Adipocyte (in vitro differentiated cells): ENCODE data around the gene CNDP1.

Experiments used
- DNase-seq: peaks from one replicate; pipeline ENCODE4 v3.0.0-alpha.2; 2015; ENCODE audit warnings: low read depth
- H3K27me3 ChIP-seq: replicated peaks from 2 replicates; pipeline ENCODE4 v1.7.0; 2013; ENCODE audit warnings: mild to moderate bottlenecking, low read length, moderate library complexity; ENCODE audit not compliant: control insufficient read depth, insufficient read depth
- H3K36me3 ChIP-seq: 2 replicates; pipeline ENCODE4 v1.7.0; 2013; ENCODE audit warnings: low read length, mild to moderate bottlenecking, moderate library complexity; ENCODE audit not compliant: control insufficient read depth, insufficient read depth, severe bottlenecking
- H3K4me1 ChIP-seq: 2 replicates; pipeline ENCODE4 v1.7.0; 2013; ENCODE audit warnings: mild to moderate bottlenecking, low read length, moderate library complexity; ENCODE audit not compliant: control insufficient read depth, insufficient read depth
- H3K4me3 ChIP-seq: 2 replicates; pipeline ENCODE4 v1.7.0; 2013; ENCODE audit warnings: mild to moderate bottlenecking, low read length, moderate library complexity
- H3K9ac ChIP-seq: 2 replicates; pipeline ENCODE4 v1.7.0; 2013; ENCODE audit warnings: mild to moderate bottlenecking, low read length, moderate library complexity
- H3K9me3 ChIP-seq: 2 replicates; pipeline ENCODE4 v1.7.0; 2013; ENCODE audit warnings: mild to moderate bottlenecking, low read length, moderate library complexity; ENCODE audit not compliant: control insufficient read depth

CNDP1 gene, protein sequence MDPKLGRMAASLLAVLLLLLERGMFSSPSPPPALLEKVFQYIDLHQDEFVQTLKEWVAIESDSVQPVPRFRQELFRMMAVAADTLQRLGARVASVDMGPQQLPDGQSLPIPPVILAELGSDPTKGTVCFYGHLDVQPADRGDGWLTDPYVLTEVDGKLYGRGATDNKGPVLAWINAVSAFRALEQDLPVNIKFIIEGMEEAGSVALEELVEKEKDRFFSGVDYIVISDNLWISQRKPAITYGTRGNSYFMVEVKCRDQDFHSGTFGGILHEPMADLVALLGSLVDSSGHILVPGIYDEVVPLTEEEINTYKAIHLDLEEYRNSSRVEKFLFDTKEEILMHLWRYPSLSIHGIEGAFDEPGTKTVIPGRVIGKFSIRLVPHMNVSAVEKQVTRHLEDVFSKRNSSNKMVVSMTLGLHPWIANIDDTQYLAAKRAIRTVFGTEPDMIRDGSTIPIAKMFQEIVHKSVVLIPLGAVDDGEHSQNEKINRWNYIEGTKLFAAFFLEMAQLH

DNA sequence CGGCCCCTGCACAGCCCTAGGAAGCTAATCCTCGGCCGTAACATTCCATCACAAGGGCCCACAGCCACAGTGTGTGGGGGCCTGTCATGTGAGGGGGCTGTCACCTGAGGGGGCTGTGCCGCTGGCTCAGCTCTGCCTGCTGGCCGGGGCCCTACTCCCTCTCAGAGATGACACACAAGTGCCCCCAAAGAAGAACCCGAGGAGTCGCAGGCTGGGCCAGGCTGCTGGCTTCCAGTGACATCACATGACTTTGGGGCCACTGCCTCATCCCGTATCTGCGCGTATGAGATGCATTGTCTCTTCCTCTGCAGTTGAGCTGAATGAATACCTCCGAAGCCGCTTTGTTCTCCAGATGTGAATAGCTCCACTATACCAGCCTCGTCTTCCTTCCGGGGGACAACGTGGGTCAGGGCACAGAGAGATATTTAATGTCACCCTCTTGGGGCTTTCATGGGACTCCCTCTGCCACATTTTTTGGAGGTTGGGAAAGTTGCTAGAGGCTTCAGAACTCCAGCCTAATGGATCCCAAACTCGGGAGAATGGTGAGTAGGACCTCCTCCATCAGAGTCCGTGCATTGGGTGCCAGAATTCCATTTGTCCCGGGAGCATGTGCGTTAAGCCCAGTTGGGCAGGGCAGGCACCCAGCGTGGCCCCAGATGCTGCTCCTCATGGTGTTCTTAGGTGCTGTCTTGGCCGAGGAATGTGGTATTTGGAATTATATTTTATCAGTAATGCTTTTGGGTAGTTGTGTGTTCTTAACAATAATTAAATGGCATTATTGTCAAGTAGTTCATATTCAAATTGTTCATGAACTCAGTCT, at the start of gene CNDP1:
Gene CNDP1 (plus strand): TSS at position 351 of the 820 bp plus-strand sequence. CDS start 168 bp downstream, at position 519.
- Histone ChIP-seq H3K4me3 (no peak within 1 kb of the TSS), H3K9ac (no peak within 1 kb of the TSS), H3K4me1 (no peaks in the 10 kb centered on the region), H3K36me3 (no peaks in the 10 kb centered on the region), H3K9me3 (peaks cover 3% of the 10 kb centered on the region), H3K27me3 (peaks cover 25% of the 10 kb centered on the region)
- no peak for DNase-seq

DNA sequence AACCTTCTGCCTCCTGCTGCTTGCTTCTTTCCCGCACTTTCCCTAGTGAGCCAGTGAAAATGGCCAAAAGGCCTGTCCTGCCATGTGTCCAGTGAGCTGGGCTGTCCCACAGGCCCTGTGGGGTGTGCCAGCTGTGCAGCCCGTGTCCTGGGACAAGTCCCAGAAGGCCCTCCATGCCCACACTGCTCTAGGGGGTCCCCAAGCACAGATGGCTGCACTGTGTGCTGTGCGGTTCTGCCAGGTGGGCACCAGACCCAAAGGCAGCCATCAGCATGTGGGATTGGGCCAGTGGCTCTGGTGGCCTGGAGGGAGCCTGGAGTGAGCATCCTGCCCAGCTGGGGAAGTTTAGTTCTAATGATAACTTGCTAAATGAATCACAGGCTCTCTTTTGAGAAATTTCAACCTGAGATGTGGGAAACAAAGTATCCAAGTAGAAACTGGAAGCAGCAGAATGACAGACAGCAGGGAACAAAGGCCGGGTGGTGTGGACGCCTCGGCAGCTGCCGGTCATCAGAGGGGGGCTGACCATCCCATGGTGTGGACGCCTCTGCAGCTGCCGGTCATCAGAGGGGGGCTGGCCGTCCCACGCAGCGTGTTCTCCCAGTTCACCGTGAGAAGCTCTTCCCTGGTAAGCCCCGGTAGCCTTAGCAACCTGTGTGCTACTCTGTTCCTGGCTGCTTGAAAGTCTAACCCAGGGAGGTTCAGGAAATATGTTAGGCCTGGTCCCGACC, 48.0 kb upstream of the CNDP1 start:
- Histone ChIP-seq H3K4me3 (no peak overlapping the region), H3K27me3 (peaks cover 8% of the 10 kb centered on the region), H3K9me3 (no peaks in the 10 kb centered on the region), H3K9ac (no peak overlapping the region), H3K4me1 (no peaks in the 10 kb centered on the region), H3K36me3 (no peaks in the 10 kb centered on the region)
- no peak for DNase-seq

DNA sequence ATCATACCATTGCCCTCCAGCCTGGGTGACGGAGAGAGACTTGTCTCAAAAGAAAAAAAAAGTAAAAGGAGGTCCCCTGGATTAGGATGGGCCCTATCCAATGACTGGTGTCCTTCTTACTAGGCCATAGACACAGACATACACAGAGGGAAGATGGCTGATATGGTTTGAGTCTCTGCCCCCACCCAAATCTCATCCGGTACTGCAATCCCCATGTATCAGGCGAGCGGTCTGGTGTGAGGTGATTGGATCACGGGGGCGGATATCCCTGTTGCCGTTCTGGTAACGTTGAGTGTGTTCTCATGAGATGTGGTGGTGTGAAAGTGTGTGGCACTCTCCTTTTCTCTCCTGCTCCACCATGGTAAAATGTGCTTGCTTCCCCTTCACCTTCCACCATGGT, 45.9 kb upstream of the CNDP1 start:
- Histone ChIP-seq H3K9me3 (peaks cover 5% of the 10 kb centered on the region), H3K9ac (no peak overlapping the region), H3K4me1 (no peaks in the 10 kb centered on the region), H3K4me3 (no peak overlapping the region), H3K27me3 (peaks cover 17% of the 10 kb centered on the region), H3K36me3 (no peaks in the 10 kb centered on the region)
- no peak for DNase-seq

DNA sequence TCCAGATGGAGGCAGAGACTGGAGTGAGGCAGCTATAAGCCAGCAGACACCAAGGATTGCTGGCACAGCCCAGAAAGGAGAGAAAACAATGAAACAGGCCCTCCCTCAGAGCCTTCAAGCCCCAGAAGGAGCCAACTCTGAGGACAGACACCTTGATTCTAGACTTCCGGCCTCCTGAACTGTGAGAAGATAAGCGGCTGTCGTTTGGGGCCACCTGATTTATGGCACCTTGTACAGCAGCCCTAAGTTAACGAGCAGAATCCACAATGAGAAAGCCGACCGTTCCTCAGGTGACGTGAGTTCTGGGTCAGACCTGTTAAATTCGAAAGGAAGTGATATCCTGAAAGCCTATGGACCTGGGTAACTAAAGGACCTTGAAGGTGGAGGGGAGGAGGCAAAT, 45.4 kb upstream of the CNDP1 start:
- H3K27me3 ChIP-seq, result peaks cover 17% of the 10 kb centered on the region
- peaks cover 5% of the 10 kb centered on the region for H3K9me3 ChIP-seq
- H3K36me3 ChIP-seq, result no peaks in the 10 kb centered on the region
- no peak overlapping the region for H3K4me3 ChIP-seq
- no peaks in the 10 kb centered on the region for H3K4me1 ChIP-seq
- no peak overlapping the region for H3K9ac ChIP-seq
- DNase-seq, result no peak

DNA sequence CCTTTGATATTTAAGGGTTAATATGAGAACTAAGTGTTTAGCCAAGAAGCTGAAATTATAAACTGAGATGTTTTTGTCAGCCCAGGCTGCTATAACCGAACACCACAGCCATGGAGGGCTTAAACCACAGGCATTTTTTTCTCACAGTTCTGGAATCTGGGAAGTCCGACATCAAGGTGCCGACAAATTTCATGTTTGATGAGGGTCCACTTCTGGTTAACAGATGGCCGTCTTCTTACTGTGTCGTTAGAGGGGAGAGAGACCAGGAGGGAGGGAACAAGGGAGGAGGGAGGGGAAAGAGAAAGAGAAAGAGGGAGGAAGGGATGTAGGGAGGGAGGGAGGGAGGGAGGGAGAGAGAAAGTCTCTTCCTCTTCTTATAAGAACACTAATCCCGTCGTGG, 44.6 kb upstream of the CNDP1 start:
- peaks cover 5% of the 10 kb centered on the region for H3K9me3 ChIP-seq
- peak; percentile 25 for DNase-seq
- no peak overlapping the region for H3K4me3 ChIP-seq
- H3K9ac ChIP-seq, result no peak overlapping the region
- H3K27me3 ChIP-seq, result peaks cover 17% of the 10 kb centered on the region
- no peaks in the 10 kb centered on the region for H3K36me3 ChIP-seq
- no peaks in the 10 kb centered on the region for H3K4me1 ChIP-seq

DNA sequence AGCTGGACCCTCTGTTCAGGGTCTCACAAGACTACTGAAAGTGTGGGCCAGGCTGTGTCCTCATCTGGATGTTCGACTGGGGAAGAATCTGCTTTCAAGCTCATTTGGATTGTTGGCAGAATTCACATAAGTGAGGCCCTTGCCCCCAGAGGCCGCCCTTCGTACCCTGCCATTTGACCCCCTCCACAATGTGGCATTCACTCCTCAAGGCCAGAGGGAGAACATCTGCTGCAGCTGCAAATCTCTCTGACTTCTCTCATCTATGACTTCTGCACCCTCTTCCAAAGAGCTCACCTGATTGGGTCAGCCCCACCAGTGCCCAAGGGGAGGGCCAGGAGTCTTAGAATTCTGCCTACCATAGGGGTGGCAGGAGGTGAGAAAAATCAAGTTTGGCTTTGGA, 42.0 kb upstream of the CNDP1 start:
- peaks cover 6% of the 10 kb centered on the region for H3K4me1 ChIP-seq
- no peak overlapping the region for H3K9ac ChIP-seq
- H3K9me3 ChIP-seq, result peaks cover 5% of the 10 kb centered on the region
- H3K4me3 ChIP-seq, result no peak overlapping the region
- peaks cover 13% of the 10 kb centered on the region for H3K27me3 ChIP-seq
- no peaks in the 10 kb centered on the region for H3K36me3 ChIP-seq
- no peak for DNase-seq

DNA sequence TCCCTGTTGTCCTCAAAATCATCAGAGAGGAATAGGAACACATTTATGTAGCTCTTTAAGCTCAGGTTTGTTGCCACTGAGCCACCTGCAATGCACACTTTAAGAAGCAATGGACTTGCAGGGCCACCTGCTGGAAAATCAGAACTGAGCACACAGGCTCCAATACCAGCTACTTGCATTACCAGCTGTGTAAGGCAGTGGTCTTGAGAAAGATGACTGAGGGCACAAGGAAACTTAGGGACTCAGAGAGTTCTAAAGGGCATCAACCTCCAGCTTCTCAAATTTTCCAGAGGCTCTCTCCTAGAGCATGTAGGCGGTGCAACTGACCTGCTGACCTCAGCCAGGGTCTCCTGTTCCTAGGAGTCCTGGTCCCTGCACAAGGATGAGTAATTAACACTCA, 40.6 kb upstream of the CNDP1 start:
- H3K9ac ChIP-seq, result no peak overlapping the region
- H3K27me3 ChIP-seq, result peaks cover 10% of the 10 kb centered on the region
- no peak overlapping the region for H3K4me3 ChIP-seq
- peak; percentile 47 for DNase-seq
- peaks cover 20% of the 10 kb centered on the region for H3K4me1 ChIP-seq
- H3K9me3 ChIP-seq, result peaks cover 5% of the 10 kb centered on the region
- H3K36me3 ChIP-seq, result no peaks in the 10 kb centered on the region

DNA sequence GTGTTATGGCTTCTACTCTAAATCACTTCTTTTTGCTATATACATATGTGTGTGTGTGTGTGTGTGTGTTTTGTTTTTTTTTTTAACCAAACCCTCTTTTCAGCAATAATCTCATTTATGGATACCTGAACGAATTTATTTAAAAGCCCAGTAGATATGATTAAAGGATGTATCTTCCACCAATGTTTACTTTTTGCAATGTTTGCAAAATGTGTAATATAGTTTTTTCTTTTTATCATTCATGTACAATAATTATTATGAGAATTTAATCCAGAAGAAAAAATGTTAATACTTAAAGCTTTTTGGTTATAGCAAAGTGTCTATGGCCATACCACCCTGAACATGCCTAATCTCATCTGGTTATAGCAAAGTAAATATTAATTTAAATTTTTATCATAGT, 39.8 kb upstream of the CNDP1 start:
- DNase-seq, result no peak
- peaks cover 5% of the 10 kb centered on the region for H3K9me3 ChIP-seq
- no peaks in the 10 kb centered on the region for H3K36me3 ChIP-seq
- no peak overlapping the region for H3K4me3 ChIP-seq
- peaks cover 9% of the 10 kb centered on the region for H3K27me3 ChIP-seq
- no peak overlapping the region for H3K9ac ChIP-seq
- H3K4me1 ChIP-seq, result peaks cover 29% of the 10 kb centered on the region

DNA sequence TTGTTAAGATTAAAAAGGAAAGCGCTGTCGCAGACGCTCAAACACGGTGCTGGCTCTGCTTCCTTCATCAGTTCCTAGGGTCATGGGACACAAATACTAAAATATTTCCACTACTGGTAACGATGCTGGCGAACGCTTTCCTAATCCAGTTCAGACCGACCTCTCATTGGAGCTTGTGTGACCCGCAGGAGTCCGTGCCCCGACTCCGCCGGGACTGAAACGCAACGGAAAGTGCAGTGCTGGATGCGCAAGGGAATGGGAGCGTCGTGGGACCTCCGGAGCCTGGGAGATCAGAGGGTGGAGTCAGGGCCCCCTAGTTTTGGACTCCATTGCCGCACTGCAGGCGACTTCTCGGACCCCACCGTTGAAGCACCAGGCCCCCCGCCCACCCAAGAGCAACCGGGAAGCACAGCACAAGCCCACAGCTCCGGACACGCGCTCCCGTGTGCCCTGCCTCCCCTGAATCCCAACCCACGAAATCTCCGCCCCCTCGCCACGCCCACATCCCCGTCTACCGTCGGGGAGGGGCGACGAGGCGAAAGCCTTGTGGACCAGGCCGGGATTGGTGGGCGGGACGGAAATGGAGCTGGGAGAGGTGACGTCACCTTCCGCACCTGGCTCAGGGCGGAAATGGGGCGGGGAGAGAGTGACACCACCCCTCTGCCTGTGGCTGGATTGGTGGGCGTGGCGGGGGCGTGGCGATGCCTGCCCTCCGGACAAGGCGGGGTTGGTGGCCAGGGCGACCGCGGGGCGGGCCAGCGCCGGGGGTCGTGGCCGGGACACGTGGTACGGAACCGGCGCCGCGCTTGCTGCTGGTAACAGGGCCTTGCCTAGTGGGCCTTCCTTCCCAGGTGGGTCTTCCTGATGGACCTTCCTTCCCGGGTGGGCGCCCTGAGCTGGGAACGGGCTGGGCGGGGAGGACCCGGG, 38.5 kb upstream of the CNDP1 start, which contains the start of gene CNDP2:
Gene CNDP2 (plus strand): TSS at position 783 of the 927 bp plus-strand sequence. CDS start 3,611 bp downstream, outside the sequence.
- Histone ChIP-seq H3K9ac (peak within 1 kb of the TSS; percentile 91), H3K36me3 (peaks cover 1% of the 10 kb centered on the region), H3K4me3 (peak within 1 kb of the TSS; percentile 89), H3K4me1 (peaks cover 38% of the 10 kb centered on the region), H3K9me3 (peaks cover 5% of the 10 kb centered on the region), H3K27me3 (peaks cover 9% of the 10 kb centered on the region)
- peak; percentile 99 for DNase-seq
